ENCODE results near the gene ZBTB37.
A peak's percentile ranks its signal among the peaks of the same experiment; 100 is the strongest.
"Not testable (repeated sequence)": the region's sequence is repeated elsewhere in the genome, so short reads cannot be mapped to it uniquely, and the experiment has no call there.

The ZBTB37 gene

GRCh38 chr1:173914366-173914871 lies 46.2 kb downstream of the ZBTB37 start:
- DNase-seq, result peak in 1 of 2 experiments; percentile 28

- DNase-seq, result no peak
These were observed 47.4 kb downstream of the ZBTB37 start for GRCh38 chr1:173915596-173915995.

DNA sequence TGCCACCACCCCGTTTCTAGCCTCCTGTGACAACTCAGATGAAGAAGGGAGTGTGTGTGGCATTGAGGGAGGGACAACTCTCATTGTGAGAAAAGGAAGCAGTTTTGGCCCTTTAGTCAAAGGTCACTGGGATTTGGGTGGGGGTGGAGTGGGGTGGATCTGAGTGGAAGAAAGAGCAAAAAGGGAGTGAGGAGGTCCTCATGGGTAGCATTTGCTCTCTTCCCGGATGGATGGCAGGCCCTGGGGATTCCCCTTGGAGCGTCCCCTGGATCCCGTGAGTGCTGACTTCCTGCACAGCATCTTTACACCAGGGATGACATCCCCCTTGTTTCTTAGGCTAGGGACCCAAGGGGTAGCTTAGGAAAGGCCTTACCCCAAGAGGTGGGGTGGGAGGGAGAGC lies 48.5 kb downstream of the ZBTB37 start:
- DNase-seq, result no peak

GRCh38 chr1:173917149-173917548 lies 49.0 kb downstream of the ZBTB37 start, which contains the start of gene SERPINC1:
Gene SERPINC1 (minus strand): TSS chr1:173917327. CDS start chr1:173917259, 68 bp downstream.
- DNase-seq, result no peak

DNA sequence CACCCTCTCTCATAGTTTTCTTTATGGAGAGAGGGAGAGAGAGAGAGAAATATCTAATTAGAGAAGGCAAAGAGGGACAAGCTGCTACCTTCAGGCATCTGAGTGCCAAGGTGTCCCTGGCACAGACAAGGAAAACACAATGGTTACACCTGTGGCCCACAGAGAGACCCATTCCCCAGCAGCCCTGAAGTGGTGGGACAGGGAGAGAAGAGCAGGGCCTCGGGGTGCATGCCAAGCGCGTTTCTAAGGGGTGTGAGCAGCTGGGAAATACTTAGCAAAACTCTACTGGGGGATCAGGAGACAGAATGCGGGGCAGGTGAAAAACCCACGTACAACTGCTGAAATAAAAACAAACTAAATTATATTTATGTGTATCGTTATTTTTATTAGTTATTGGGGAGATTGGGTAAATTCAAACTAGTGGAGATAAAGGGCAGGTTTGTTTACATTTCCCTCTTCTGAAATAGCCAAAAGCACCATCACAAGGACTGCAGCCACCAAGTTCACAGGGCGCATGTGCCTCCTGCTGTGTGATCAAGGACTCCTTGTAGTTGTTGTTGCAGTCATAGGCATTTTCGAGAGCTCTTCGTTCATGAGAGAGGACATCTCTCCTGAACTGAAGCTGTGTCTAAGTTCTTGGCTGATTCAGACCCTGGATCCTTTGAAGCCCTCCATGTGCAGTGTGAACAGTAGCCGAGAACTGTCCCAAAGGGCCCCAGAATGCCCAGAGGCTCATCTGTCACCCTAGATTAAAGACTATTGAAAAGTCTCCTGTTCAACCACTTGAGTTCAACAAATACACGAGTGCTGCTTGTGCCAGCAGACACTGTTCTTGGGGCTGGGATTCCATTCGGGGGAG lies 49.7 kb downstream of the ZBTB37 start:
- DNase-seq, result no peak

DNA sequence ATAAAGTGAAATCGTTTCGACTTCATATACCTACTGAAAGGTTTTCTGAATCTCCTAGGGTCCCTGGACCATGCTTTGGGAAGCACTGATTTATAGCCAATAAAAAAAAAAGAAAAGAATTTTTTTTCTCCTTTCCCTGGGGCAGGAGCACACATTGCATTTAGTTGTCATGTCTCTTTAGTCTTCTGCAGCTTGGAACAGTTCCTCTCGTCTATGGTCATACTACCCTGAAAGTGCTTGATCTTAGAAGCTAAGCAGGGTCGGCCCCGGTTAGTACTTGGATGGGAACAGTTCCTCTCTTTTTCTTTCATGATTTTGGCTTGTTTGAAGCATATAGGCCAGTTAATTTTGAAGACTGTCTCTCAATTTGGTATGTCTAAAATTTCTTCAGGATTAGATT lies 52.7 kb downstream of the ZBTB37 start:
- DNase-seq, result no peak

DNA sequence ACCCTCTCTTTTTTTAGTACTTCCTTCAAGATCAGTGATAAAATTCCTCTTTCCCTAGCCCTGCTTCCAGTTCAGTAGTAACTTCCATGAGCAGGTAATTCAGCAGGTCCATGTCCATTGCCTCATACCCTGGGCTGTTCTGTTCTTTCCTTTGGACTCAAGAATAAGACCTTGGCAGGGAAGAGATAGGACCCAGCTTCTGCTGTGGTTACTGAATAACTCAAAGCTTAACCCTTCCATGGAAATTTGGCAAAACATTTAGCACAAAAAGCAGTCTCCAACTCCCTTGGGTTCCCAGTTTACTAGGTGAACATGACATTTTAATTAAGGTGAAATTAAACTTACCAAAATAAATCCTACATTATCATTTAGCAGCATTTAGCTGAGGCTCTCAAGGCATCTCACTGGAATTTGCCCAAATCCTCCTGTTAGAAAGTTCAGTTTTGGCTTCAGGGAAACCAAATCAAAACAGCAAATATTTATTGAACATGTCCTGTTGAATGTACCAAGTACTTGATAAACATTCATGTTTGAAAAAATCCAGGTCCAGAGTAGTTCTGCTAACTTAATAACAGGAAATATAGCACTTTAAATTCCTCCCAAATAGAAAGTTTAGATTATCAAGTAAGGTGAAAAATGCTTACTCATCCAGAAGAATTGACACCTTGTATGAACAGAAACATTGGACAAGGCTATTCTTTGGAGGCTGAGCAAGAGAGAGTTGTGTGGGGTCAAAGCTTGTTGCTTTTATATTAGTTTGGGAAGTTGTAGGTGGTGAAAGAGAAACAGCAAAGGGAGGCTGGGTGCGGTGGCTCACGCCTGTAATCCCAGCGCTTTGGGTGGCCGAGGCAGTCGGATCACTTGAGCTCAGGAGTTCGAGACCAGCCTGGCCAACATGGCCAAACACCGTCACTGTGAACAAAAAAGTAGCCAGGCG lies 57.4 kb downstream of the ZBTB37 start:
- no peak for DNase-seq

GRCh38 chr1:173930541-173930940 lies 62.4 kb downstream of the ZBTB37 start:
- not testable (repeated sequence) for DNase-seq

- DNase-seq, result no peak
These were observed 66.3 kb downstream of the ZBTB37 start for GRCh38 chr1:173934440-173934839.

- no peak for DNase-seq
These were observed 68.9 kb downstream of the ZBTB37 start for GRCh38 chr1:173937062-173937461.

DNA sequence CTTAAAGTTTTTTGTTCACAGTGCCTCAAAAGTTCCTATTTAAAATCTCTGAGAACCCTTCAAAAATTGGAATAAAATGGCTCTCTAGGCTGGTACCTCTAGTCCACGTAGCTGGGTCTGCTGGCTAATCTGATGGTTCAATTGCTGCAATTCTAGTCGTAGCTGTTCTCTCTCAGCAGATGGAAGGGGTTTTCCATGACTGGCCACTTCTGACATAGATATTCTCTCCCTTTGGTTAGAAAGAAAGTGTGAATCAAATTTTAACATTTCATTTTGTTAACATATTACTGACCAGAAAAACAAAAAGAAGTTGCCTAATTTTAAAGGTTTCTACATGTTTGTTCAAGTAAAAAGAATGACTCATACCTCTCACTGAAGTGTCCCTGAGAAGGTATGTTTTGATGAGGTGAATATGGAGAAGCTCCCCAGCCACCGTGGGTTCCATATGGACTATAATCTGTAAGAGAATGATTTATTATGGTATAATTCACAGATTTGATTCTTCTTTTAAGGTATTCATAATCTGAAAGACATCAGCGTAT lies 78.3 kb downstream of the ZBTB37 start:
- no peak for DNase-seq

- no peak for DNase-seq
These were observed 80.4 kb downstream of the ZBTB37 start for GRCh38 chr1:173948594-173948993.
